OCI-LY7 (cell line): ENCODE results near the gene DAPK2.

Experiments used
- EZH2phosphoT487 ChIP-seq: fragments of 200-600 bp; sonication (generic); IDR thresholded peaks from 2 replicates; pipeline ENCODE4 v1.6.1; 2018; ENCODE audit warnings: low read depth, borderline replicate concordance, mild to moderate bottlenecking, mixed run types, antibody characterized with exemption, low read length, moderate library complexity, mixed read lengths
- TF ChIP-seq, protein P1 (sequence below): fragments of 200-600 bp; sonication (generic); conservative IDR thresholded peaks from 2 replicates; pipeline ENCODE4 v1.5.1; 2014; ENCODE audit warnings: mild to moderate bottlenecking, antibody characterized with exemption, low read length, moderate library complexity, mixed read lengths

DNA sequence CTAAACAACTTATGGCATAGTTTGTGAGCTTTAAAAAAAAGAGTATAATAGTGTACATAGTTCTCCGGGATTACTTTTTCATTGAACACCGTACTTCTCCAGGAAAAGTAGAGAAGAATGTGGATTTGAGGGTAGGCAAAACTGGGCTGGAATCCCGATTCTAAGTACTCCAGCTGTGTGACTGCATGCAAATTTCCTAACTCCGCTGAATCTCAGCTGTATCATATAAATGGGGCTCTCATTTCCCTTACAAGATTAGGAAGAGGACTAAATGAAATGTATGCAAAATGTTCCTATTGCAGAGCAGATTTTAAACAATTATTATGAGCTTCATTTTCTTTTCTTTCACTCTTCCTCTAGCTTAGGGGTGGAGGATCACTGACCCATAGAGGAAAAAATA lies 142.2 kb downstream of the DAPK2 start:
- TF ChIP-seq, protein P1, sequence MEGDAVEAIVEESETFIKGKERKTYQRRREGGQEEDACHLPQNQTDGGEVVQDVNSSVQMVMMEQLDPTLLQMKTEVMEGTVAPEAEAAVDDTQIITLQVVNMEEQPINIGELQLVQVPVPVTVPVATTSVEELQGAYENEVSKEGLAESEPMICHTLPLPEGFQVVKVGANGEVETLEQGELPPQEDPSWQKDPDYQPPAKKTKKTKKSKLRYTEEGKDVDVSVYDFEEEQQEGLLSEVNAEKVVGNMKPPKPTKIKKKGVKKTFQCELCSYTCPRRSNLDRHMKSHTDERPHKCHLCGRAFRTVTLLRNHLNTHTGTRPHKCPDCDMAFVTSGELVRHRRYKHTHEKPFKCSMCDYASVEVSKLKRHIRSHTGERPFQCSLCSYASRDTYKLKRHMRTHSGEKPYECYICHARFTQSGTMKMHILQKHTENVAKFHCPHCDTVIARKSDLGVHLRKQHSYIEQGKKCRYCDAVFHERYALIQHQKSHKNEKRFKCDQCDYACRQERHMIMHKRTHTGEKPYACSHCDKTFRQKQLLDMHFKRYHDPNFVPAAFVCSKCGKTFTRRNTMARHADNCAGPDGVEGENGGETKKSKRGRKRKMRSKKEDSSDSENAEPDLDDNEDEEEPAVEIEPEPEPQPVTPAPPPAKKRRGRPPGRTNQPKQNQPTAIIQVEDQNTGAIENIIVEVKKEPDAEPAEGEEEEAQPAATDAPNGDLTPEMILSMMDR: no peak
- no peak for TF ChIP-seq EZH2phosphoT487
